Fibroblast of lung (primary cell): ENCODE data around the gene TMC3.

ENCODE experiments used
- EZH2 ChIP-seq: IDR thresholded peaks from 2 replicates; pipeline ENCODE4 v1.5.1; 2012; ENCODE audit warnings: low read length, control low read depth, mild to moderate bottlenecking; ENCODE audit errors: missing control alignments
- TF ChIP-seq, protein P1 (sequence below), 2 donors: IDR thresholded peaks in 1 of 2; conservative IDR thresholded peaks in 1 of 2; 1 replicate in 1 of 2; 2 replicates in 1 of 2; pipeline ENCODE4 v1.5.1; 2011 to 2012; ENCODE audit warnings: low read length in 2 of 2, control low read depth in 1 of 2, inconsistent platforms in 1 of 2, low read depth in 1 of 2, mild to moderate bottlenecking in 1 of 2

DNA sequence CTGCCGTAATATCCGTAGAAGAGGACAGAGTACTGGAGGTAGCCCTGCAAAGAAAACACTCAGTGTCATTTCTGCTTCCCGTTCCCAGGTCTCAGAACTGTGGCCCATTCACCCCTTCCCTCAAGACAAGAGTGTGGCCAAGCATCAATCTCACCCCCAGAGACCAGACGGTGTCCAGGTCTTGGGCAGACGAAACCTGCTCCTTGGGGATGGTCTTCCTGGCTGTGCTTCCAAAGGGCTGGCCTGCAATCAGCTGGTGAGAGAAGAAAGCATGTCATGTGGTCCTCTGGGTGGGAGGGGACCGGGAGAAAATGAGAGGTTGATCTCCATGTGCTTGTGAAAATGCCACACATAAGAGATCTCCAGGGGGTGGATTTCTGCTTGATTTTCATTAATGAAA lies 15.8 kb downstream of the TMC3 start:
- TF ChIP-seq, protein P1, sequence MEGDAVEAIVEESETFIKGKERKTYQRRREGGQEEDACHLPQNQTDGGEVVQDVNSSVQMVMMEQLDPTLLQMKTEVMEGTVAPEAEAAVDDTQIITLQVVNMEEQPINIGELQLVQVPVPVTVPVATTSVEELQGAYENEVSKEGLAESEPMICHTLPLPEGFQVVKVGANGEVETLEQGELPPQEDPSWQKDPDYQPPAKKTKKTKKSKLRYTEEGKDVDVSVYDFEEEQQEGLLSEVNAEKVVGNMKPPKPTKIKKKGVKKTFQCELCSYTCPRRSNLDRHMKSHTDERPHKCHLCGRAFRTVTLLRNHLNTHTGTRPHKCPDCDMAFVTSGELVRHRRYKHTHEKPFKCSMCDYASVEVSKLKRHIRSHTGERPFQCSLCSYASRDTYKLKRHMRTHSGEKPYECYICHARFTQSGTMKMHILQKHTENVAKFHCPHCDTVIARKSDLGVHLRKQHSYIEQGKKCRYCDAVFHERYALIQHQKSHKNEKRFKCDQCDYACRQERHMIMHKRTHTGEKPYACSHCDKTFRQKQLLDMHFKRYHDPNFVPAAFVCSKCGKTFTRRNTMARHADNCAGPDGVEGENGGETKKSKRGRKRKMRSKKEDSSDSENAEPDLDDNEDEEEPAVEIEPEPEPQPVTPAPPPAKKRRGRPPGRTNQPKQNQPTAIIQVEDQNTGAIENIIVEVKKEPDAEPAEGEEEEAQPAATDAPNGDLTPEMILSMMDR (conservative IDR thresholded peaks at IDR 0.05 in 1 of 2, IDR thresholded peaks at IDR 0.05 in 1 of 2; ENCODE audit: low read depth in 1 of 2, low read length in 2 of 2): no peak
- TF ChIP-seq EZH2: no peak
